GM21576 (cell line): ENCODE data around the gene CRCP.
"Not testable (repeated sequence)": the region's sequence is repeated elsewhere in the genome, so short reads cannot be mapped to it uniquely, and the experiment has no call there.

Experiments
- ATAC-seq: cut with Tn5 transposase; IDR thresholded peaks from one replicate; pipeline ENCODE4 v1.9.1; 2021; ENCODE audit warnings: mild to moderate bottlenecking, moderate library complexity; ENCODE audit not compliant: unreplicated experiment

The CRCP gene

DNA sequence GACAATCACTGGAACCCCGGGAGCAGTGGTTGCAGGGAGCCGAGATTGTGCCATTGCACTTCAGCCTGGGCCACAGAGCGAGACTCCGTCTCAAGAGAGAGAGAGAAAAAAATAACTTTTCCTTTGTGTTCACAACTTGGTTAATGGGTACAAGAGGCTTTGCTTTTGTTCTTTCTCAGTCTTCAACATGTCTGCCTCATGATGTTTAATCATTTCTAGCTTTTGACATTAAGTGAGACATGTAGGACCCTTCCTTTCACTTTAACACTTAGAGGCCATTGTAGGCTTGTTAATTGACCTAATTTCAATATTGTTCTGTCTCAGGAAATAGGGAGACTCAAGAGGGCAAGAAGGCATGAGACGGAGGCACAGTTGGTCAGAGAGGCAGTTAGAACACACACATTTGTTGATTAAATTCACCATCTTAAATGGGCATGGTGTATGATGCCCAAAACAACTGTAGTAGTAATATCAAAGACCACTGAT, 9.3 kb upstream of the CRCP start:
- no peak for ATAC-seq

DNA sequence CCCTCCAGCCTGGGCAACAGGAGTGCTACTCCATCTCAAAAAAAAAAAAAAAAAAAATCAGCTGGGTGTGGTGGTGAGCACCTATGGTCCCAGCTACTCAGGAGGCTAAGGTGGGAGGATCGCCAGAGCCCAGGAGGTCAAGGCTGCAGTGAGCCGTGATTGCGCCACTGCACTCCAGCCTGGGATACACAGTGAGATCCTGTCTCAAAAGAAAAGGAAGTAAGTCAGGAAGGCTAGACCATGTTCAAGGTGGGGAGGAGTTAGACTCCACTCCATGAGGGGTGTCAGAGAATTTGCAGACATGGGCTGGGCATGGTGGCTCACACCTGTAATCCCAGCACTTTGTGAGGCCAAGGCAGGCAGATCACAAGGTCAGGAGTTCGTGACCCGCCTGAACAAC, 6.2 kb upstream of the CRCP start:
- ATAC-seq, result not testable (repeated sequence)

DNA sequence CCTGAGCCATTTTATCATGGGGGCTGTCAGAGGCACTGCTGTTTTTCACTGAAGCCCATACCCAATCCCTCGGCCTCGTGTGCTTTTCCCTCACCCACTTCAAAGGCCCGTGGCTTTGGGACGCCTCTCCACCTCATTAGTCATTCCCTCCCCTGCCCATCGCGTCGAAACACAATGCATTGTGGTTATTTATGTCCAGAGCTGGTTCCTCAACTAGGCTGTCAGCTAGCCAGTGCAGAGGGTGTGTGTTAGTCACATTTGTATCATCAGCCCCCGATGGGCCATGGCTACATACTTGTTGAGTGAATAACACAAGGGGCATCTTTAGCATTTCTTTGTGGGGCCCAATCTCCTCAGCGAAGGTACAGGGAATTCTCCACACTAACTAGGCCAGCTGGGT, 3.8 kb upstream of the CRCP start:
- no peak for ATAC-seq

DNA sequence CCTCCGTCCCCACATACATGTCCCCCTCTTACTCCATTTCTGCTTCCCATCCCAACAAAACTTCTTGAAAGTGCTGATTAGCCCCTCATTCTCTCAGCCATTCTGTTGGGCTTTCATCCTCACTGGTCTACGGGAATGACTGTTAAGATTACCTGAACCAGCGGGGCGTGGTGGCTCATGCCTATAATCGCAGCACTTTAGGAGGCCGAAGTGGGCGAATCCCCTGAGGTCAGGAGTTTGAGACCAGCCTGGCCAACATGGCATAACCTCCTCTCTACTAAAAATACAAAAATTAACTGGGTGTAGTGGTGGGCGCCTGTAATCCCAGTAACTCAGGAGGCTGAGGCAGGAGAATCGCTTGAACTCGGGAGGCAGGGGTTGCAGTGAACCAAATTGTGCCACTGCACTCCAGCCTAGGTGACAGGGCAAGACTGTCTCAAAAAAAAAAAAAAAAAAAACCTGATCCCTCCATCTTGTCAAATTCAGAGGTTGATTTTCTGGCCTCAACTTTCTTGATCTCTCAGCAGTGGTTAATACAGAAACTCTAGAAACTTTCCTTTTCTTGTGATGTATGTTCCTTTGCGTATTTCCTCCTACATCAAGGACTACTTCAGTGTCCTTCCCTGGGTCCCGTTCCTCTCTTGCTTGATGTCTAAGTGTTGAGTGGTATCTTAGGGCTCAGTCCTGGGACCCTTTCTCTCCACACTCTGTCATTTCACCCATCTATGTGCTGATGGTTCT, 2.2 kb downstream of the CRCP start:
- not testable (repeated sequence) for ATAC-seq

DNA sequence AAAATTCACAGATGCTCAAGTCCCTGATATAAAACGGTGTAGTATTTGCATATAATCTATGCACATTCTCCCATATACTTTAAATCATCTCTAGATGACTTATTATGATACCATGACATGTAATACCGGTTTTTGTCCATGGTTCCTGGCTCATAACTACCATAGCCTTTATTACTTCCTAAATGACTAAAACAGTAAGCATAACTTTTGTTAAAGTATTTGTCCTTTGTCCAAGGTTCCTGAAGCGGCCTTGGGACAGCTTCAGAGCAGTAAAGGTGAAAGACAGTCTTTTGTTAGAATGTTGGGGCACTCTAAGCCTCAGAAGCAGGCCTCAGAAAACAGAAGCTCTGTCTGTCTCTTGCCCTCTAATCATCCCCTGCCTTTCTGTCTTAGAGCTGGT, 4.0 kb downstream of the CRCP start:
- ATAC-seq, result no peak

DNA sequence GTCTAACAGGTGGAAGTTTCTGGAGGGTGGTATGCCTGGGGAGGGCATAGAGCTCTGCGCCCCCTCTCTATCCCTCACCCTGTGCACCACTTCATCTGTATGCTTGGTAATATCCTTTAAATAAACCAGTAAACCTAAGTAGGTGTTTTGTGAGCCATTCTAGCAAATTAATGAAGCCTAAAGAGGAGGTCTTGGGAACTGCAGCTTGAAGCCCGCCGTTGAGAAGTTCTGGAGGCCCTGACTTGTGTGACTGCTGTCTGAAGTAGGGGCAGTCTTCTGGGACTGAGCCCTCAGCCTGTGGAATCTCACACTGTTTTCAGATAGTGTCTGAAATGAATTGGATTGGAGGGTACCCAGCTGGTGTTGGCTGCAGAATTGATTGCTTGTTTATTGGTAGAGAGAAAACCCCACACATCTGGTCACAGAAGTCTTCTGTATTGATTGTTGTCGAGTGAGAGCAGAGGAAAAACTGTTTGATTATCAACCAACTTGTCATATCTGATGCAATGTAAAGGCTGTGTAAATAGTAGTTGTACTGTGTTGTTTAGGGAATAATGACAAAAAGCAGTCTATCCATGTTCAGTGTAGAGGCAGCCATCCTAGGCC, 4.7 kb downstream of the CRCP start:
- ATAC-seq, result no peak

DNA sequence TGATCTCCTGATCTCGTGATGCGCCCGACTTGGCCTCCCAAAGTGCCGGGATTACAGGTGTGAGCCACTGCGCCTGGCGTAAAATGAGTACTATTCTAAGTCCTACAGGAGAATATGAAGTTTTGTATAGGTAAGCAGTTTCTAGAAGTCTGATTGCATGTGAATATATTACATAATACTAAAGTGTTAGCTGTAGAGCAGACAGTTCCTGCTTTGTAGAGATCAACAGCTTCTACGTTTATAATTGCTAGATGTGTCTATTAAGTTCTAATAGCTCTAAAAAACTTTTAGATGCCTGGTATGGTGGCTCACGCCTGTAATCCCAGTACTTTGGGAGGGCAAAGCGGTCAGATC, 8.5 kb downstream of the CRCP start:
- no peak for ATAC-seq

DNA sequence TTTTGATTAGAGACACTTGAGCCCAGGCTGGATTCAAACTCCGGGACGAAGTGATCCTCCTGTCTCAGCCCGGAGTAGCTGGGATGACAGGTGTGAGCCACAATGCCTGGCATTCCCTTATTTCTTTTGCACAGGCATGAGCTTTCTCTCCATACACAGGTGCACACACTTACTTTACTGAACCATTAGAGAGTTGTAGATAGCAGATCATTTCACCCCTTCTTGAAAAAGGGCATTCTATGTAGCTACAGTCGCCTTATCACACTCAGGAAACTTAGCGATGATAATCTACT, 9.9 kb downstream of the CRCP start:
- not testable (repeated sequence) for ATAC-seq

DNA sequence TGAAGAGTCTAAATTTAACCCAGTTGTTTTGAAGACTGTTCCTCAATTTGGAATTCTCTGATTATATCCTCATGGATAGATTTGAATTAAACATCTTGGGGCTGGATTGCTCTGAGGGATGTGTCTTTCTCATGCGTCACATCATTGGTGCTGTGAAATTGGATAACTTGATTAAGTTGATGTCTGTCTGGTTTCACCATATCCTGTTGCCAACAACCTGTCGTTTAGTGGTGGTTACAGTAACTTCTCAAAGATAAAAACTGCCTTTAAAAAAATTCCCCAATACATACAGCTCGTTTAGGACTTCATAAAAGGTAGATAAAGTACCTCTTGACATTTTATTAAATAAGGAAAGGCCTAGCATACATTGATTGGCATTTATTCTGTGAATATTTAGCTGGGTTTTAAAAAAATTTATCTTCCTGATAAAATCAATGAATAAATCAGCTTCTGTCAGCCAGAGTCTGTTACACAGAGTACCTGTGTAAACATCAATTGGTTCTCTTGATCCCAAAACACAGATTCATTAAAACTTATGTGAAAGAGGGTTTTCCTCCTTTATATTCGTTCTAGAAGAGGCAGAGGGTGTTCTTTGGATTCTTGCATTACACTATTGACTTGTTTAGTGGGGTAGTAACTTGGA, 10.5 kb downstream of the CRCP start:
- ATAC-seq, result no peak

DNA sequence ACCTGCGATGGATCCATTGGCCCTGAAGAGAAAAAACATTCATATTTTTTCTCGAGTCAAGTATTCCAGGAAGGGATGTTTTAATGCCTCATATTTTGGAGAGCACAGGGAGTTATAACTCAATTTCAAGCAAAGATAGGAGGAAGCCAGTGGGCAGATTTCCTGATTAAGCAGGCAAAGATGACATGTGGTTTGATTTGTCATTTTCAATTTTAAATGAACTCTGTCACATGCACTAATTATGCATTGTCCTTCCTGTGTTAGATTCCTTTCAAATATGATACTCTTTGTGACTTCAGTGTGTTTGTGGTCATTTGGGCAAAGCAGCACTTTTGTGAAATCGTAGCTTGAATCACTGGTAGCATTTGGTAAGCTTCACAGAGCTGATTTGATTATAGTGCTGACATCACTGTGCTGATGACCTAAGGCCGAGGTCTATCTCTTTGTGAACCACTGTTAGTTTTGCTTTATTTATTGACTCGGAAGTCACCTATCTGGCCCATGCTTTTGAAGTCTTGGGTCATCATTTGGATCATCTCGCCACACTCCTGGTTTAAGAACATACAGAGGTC, 11.2 kb downstream of the CRCP start:
- not testable (repeated sequence) for ATAC-seq

DNA sequence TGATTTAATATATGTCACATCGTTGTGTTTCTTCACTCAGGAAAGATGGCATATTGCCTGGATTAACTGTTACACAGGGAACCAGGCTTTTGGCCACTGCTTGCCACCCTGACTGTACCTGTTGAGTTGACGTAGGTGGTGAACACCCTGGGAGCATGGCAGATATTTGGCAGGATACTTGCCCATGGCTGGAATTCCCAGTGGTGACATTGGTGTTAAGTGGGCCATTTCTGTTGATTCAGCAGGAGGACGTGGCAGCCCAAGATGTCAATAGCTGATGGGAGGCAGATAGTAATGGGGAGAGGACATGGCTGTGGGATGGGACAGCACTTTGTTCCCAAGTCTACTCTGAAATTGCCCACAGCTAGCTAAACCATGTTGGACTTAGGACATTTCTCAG, 12.5 kb downstream of the CRCP start:
- ATAC-seq, result not testable (repeated sequence)

DNA sequence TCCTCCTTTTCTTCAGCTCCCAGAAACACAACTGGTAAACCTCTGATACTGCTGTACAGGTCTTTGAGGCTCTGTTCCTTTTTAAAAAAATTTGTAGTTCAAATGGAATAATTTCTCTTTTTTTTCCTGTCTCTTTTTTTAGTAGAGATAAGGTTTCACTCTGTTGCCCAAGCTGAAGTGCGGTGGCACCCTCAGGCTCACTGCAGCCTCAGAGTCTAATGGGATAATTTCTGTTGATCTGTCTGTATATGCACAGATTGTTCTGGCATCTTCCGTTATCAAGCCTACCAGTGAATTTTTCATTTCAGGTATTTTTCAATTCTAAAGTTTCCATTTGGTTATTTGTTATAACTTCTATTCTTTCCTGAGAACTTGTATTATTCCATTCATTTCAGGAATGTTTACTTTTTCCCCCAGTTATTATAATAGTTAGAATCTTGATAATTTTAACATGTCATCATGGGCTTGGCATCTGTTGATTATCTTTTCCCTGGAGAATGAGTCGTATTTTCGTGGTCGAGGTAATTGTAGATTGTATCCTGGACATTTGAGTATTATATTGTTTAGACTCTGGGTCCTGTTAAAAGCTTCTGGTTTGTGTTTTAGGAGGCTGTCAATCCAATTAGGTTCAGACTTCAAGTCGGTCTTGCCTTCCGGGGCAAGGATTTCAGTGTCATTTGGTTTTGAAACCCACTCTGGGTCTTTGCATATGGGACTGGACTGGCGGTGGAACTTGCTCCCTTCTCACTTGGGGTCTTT, 24.5 kb downstream of the CRCP start:
- ATAC-seq, result no peak

DNA sequence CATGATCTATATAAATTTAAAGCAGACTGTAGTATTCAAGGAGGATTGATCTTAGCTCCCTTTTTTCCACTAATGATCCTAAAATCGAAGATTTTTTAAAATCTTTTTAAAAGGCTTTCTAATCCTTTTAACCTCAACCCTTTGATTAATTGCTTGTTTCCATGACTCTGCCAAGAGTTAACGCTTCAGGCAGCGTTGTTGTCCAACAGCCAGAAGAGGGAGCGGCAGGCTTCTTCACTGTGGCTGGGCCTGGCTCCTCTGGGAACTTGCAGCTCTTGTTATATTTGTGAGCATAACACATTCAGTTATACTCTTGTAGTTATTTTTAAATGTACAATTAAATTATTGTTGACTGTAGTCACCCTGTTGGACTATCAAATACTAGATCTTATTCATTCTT, 26.3 kb downstream of the CRCP start:
- ATAC-seq, result no peak

DNA sequence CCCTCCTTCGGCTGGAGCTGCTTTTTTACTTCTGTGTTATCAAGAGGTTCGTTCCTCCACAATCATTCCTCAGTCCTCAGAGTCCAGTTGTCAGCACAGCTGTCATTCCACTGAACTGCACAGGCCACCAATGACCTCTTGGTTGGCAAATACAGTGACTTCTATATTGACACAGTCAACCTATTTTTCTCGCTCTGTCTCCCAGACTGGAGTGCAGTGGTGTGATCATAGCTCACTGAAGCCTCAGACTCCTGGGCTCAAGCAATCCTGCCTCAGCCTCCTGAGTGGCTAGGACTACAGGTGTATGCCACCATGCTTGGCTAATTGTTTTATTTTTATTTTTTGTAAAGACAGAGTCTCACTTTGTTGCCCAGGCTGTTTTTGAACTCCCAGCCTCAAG, 27.7 kb downstream of the CRCP start:
- ATAC-seq, result no peak

DNA sequence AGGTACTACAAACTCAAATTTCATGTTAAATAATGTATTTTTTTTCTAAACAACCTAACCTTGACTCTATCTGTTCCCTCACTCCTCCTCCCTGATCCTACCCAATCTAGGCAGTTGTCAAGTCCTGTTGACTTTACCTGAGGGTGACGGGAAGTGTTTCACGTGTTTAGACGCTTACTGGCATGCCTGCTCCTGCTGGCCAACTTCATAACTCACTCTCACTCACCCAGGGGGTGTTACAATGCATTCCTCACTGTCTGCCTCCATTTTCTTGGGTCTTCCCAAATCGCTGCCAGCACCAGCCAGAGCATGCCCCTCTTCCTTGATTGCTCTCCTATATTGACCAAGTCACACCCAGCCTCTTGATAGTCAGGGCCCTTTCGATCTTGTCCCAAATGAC, 28.3 kb downstream of the CRCP start:
- ATAC-seq, result no peak

DNA sequence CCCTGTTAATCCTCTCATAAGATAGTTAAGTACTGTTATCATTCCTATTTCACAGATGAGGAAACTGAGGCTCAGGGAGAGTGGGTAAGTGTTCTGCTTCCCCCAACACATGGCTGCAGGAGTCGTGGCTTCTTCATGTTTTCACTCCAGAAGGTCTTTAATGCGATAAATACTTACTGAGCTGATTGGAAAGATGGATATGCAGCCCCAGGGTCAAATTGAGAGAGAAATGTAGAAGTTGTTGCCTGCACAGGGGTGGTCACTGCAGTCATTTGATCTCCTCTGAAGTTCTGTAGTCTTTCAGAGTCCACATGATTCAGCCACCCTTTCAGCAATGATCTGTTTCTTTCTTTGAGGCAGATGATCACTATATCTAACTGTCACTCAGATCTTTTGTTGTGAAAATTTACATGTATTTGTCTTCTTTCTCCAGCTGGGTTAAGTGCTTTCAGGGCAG, 29.3 kb downstream of the CRCP start:
- ATAC-seq, result no peak

DNA sequence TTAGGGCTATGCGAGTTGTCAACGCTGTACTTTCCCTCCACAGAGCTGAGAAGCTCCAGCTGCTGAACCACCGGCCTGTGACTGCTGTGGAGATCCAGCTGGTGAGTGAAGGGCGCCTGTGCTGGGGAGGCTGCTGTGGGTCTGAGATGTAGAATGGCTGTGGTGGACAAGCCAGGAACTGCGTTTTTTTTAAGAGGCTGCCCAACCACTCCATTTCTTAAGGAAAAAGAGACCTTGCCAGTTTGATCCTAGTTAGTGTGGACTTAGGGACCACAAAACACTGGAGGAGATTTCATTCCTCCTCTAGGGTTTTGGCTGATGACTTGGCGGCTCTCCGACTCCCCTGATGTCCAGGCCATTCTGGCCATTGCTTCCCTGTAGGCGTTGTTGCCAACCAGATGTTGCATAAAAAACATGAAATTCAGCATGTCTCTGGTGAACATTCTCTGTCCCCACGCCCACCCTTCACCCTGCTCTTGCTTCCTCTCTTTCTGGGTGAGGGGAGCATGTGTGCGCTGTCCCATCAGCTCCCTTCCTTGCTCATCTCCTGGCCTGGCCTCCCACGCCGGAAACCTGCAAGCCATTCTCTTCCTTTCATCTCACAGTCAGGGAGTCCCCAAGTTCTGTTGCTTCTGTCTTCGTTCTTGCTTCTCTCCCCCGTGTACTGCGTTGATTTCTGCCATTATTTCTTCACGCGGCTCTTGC, 30.9 kb downstream of the CRCP start:
- ATAC-seq, result no peak

DNA sequence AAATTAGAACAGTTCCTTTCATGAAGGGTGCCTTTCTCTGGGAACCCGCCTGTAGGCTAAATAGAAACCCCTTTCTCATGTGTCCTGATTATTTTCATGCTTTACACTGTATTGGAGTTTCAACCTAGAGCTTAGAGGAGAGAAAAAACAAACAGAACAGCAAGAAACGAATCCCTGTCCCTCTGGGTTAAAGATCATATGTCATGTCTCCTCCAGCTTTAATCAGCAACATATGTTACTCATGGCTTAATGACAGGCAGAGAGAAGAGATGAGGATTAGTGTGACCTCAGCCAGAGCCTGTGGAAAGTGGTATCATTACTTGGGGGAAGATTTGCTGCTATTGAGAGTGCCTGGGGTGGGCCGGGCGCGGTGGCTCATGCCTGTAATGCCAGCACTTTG, 32.1 kb downstream of the CRCP start:
- ATAC-seq, result no peak

DNA sequence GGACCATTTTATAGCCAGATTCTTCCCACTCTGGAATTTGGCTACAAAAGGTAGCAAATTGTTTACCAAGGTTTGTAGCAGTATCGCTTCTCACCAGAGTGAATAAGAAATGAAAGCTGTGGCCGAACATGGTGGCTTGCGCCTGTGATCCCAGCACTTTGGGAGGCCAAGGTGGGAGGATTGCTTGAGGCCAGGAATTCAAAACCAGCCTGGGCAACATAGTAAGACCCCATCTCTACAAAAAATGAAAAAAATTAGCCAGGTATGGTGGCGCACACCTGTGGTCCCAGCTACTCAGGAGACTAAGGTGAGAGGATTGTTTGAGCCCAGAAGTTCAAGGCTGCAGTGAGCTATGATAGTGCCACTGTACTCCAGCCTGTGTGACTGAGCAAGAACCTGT, 33.0 kb downstream of the CRCP start:
- ATAC-seq, result not testable (repeated sequence)

DNA sequence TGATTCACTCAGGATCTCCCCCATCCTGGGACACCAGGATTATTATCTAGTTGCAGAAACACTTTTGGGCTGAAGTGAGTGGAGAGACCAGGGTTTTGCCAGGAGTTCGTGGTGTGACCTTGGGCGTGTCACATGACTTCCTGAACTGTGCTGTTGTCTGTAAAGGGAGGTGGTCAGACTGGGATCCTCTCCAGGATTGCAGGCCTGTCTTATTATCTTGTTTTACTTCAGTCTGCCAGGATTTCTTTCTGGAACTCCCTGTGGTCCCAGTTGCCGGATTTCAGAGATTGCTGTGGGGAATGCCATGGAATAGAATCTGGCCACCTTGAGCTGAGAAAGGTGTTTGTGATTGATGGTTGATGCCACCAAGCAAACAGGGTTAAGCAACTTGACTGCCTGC, 35.8 kb downstream of the CRCP start:
- no peak for ATAC-seq
